SU-DHL-6 (cell line): Measurements from ENCODE around the gene PPDPF.

Experiments
- H2AFZ ChIP-seq: fragments of 200-600 bp; sonication (generic); 2 replicates; pipeline ENCODE4 v1.6.1; 2014; ENCODE audit warnings: low read depth, mild to moderate bottlenecking, moderate library complexity, mixed read lengths, antibody characterized with exemption, low read length; ENCODE audit not compliant: severe bottlenecking
- H3F3A ChIP-seq: fragments of 200-600 bp; shearing (Covaris generic); 2 replicates; pipeline ENCODE4 v1.6.0; 2016; ENCODE audit warnings: antibody characterized with exemption, mild to moderate bottlenecking; ENCODE audit not compliant: insufficient read depth
- H3K27ac ChIP-seq: fragments of 200-600 bp; sonication (generic); 2 replicates; pipeline ENCODE4 v1.5.1; 2016; ENCODE audit warnings: low read depth, mild to moderate bottlenecking, low read length, moderate library complexity, mixed read lengths
- H3K27me3 ChIP-seq: fragments of 200-600 bp; sonication (generic), shearing (Covaris generic); 2 replicates; pipeline ENCODE4 v1.6.0; 2014; ENCODE audit warnings: mild to moderate bottlenecking, low read length
- H3K36me3 ChIP-seq: fragments of 200-600 bp; sonication (generic); 2 replicates; pipeline ENCODE4 v1.6.1; 2014; ENCODE audit warnings: mild to moderate bottlenecking, low read length, mixed read lengths
- H3K4me2 ChIP-seq: fragments of 300-600, 200-600 bp; shearing (Covaris generic), sonication (generic); 2 replicates; pipeline ENCODE4 v1.6.0; 2014; ENCODE audit warnings: low read length, low read depth, mild to moderate bottlenecking; ENCODE audit not compliant: poor library complexity, severe bottlenecking
- H3K4me3 ChIP-seq: fragments of 200-600 bp; sonication (generic); 2 replicates; pipeline ENCODE4 v1.5.1; 2014; ENCODE audit warnings: antibody characterized with exemption, low read length, mild to moderate bottlenecking, mixed read lengths; ENCODE audit not compliant: insufficient read depth, poor library complexity, severe bottlenecking
- H3K79me2 ChIP-seq: fragments of 200-600 bp; sonication (generic); 2 replicates; pipeline ENCODE4 v1.6.1; 2014; ENCODE audit warnings: mild to moderate bottlenecking, low read length, moderate library complexity; ENCODE audit not compliant: insufficient read depth
- H3K9ac ChIP-seq: fragments of 200-600 bp; sonication (generic); 2 replicates; pipeline ENCODE4 v1.7.0; 2014; ENCODE audit warnings: mild to moderate bottlenecking, low read length
- H3K9me2 ChIP-seq: fragments of 200-600 bp; sonication (generic); replicated peaks from 2 replicates; pipeline ENCODE4 v1.6.1; 2014; ENCODE audit warnings: low read length; ENCODE audit not compliant: insufficient read depth
- H3K9me3 ChIP-seq: fragments of 200-600 bp; sonication (generic); 2 replicates; pipeline ENCODE4 v1.6.1; 2014; ENCODE audit warnings: low read length, mixed read lengths; ENCODE audit not compliant: insufficient read depth
- H4K20me1 ChIP-seq: fragments of 200-600 bp; sonication (generic); 2 replicates; pipeline ENCODE4 v1.6.1; 2014; ENCODE audit warnings: low read depth, mild to moderate bottlenecking, antibody characterized with exemption, low read length, moderate library complexity, mixed read lengths
- CTCF ChIP-seq: fragments of 200-600 bp; sonication (generic); IDR thresholded peaks from one replicate; pipeline ENCODE4 v1.5.1; 2017; ENCODE audit warnings: antibody characterized with exemption, mild to moderate bottlenecking, low read length, moderate library complexity; ENCODE audit not compliant: insufficient read depth, poor library complexity, severe bottlenecking
- EZH2phosphoT487 ChIP-seq: fragments of 200-600 bp; sonication (generic), shearing (Covaris generic); conservative IDR thresholded peaks from 2 replicates; pipeline ENCODE4 v1.6.1; 2018; ENCODE audit warnings: mild to moderate bottlenecking, antibody characterized with exemption, low read length, moderate library complexity, mixed read lengths

PPDPF gene

GRCh38 chr20:63471981-63472831 lies 48.4 kb upstream of the PPDPF start, which contains the start of gene KCNQ2:
KCNQ2 (minus strand) TSS chr20:63472655; CDS start chr20:63472463, 192 bp downstream.
- H3K9ac ChIP-seq = no peak within 1 kb of the TSS

GRCh38 chr20:63472862-63473390 lies 47.6 kb upstream of the PPDPF start:
- Histone ChIP-seq H3K27me3 (no peaks in the 10 kb centered on the region), H3K9me3 (no peaks in the 10 kb centered on the region), H2AFZ (no peak overlapping the region), H3K4me3 (no peak overlapping the region), H3K27ac (no peak overlapping the region), H3F3A (no peaks in the 10 kb centered on the region), H3K9me2 (no peaks in the 10 kb centered on the region), H3K79me2 (no peaks in the 10 kb centered on the region), H3K9ac (no peak overlapping the region), H3K4me2 (no peak overlapping the region), H4K20me1 (no peaks in the 10 kb centered on the region), H3K36me3 (no peaks in the 10 kb centered on the region)
- TF ChIP-seq CTCF (no peak), EZH2phosphoT487 (no peak)

More at GRCh38 chr20:63471981-63472831, 48.4 kb upstream of the PPDPF start, which contains the start of gene KCNQ2:
- no peak within 1 kb of the TSS for H3K4me2 ChIP-seq
- H3K27ac ChIP-seq = no peak within 1 kb of the TSS
- H2AFZ ChIP-seq = no peak within 1 kb of the TSS
- no peaks in the 10 kb centered on the region for H4K20me1 ChIP-seq
- no peaks in the 10 kb centered on the region for H3F3A ChIP-seq
- no peaks in the 10 kb centered on the region for H3K79me2 ChIP-seq
- no peaks in the 10 kb centered on the region for H3K27me3 ChIP-seq
- TF ChIP-seq CTCF (no peak), EZH2phosphoT487 (no peak)
- no peaks in the 10 kb centered on the region for H3K9me3 ChIP-seq
- H3K4me3 ChIP-seq = no peak within 1 kb of the TSS
- H3K9me2 ChIP-seq = no peaks in the 10 kb centered on the region
- no peaks in the 10 kb centered on the region for H3K36me3 ChIP-seq

- Histone ChIP-seq H3K4me2 (no peak overlapping the region), H3K9ac (no peak overlapping the region), H3K27me3 (no peaks in the 10 kb centered on the region), H3F3A (no peaks in the 10 kb centered on the region), H3K27ac (no peak overlapping the region), H4K20me1 (no peaks in the 10 kb centered on the region), H2AFZ (no peak overlapping the region), H3K36me3 (no peaks in the 10 kb centered on the region), H3K4me3 (no peak overlapping the region), H3K9me3 (no peaks in the 10 kb centered on the region), H3K79me2 (no peaks in the 10 kb centered on the region), H3K9me2 (no peaks in the 10 kb centered on the region)
- TF ChIP-seq CTCF (no peak), EZH2phosphoT487 (no peak)
Observed at GRCh38 chr20:63473555-63474449, 46.8 kb upstream of the PPDPF start.
